D721Med (cell line): ENCODE data around the gene UGT1A4.

Experiments
- DNase-seq: peaks from one replicate; pipeline ENCODE4 v3.0.0; 2011; ENCODE audit warnings: low spot score; ENCODE audit not compliant: insufficient read length
- FAIRE-seq: peaks from 2 replicates; lab custom pipeline; 2011; peaks lifted over from hg19 to GRCh38; lab: Jason Lieb, UNC
- CTCF ChIP-seq: IDR thresholded peaks from 2 replicates; pipeline ENCODE4 v1.5.1; 2012; ENCODE audit warnings: mild to moderate bottlenecking, control low read depth; ENCODE audit not compliant: insufficient read depth; ENCODE audit errors: missing control alignments

Gene UGT1A4

GRCh38 chr2:233821709-233822100, 103.2 kb downstream of the UGT1A4 start:
- FAIRE-seq (no peak), DNase-seq (no peak)
- TF ChIP-seq CTCF, result no peak

GRCh38 chr2:233822101-233822771, 103.7 kb downstream of the UGT1A4 start:
- no peak for DNase-seq
- no peak for FAIRE-seq
- TF ChIP-seq CTCF, result no peak
